Sigmoid colon (tissue), 4 donors: ENCODE results near the gene CCDC185.

Experiments used
- CTCF ChIP-seq, 4 experiments: fragments of 450-650 bp in 3 of 4; fragments of 200-600 bp in 1 of 4; IDR thresholded peaks; one replicate each; pipeline ENCODE4 v1.5.1; 2016 to 2019; ENCODE audit warnings: antibody characterized with exemption in 4 of 4, mild to moderate bottlenecking in 3 of 4, moderate library complexity in 2 of 4
- EP300 ChIP-seq, 4 donors: sonication (generic); formaldehyde crosslinking; IDR thresholded peaks; one replicate each; pipeline ENCODE4 v1.6.1; 2017; ENCODE audit warnings: antibody characterized with exemption in 4 of 4
- POLR2A ChIP-seq, 2 donors: fragments of 450-650 bp; IDR thresholded peaks; one replicate each; pipeline ENCODE4 v1.6.1; 2016; ENCODE audit warnings: antibody characterized with exemption in 2 of 2, mild to moderate bottlenecking in 2 of 2, moderate library complexity in 2 of 2
- POLR2AphosphoS5 ChIP-seq, 4 donors: sonication (generic); formaldehyde crosslinking; IDR thresholded peaks; one replicate each; pipeline ENCODE4 v1.6.1; 2017; ENCODE audit warnings: antibody characterized with exemption in 4 of 4

GRCh38 chr1:223348439-223348838 lies 44.8 kb upstream of the CCDC185 start:
- no peak for TF ChIP-seq CTCF (IDR thresholded peaks at IDR 0.05)
- no peak for TF ChIP-seq EP300 (IDR thresholded peaks at IDR 0.05)
- no peak for TF ChIP-seq POLR2A (IDR thresholded peaks at IDR 0.05)
- no peak for TF ChIP-seq POLR2AphosphoS5 (IDR thresholded peaks at IDR 0.05)
